GM21576 (cell line): Measurements from ENCODE around the gene C19orf47.
"Not testable (repeated sequence)": the region's sequence is repeated elsewhere in the genome, so short reads cannot be mapped to it uniquely, and the experiment has no call there.

Experiments used
- ATAC-seq: cut with Tn5 transposase; IDR thresholded peaks from one replicate; pipeline ENCODE4 v1.9.1; 2021; ENCODE audit warnings: mild to moderate bottlenecking, moderate library complexity; ENCODE audit not compliant: unreplicated experiment

C19orf47 gene

DNA sequence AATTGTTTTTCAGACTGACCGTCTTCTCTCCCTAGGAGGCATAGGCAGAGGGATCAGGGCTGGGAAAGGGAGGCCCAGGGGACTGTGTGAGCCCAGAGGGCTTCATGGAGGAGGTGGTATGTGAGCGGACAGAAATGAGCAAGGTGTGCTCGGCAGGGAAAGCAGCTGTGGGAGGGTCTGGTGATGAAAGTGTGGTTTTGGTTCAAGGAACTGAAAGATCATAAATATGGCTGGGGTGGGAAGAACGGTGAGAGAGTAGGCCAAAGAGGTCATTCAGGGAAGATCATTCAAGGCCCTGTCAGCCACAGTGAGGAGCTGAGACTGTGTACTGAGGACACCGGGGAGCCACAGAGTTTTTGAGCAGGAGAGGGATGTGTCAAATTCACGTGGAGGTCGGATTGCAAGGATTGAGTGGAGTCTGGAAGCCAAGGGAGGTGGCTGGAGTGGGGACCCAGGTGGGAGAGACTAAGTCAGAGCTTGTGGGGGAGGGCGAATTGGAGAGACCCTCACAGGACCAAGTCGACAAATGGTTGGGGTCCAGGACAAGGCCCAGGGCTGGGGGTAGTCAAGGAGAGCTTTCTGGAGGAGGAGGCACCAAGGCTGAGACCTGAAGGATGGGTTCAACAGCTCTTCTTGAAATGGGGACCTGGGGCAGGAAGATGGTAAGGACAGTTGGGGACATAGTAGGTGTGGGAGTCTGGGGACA, 7.9 kb upstream of the C19orf47 start:
- no peak for ATAC-seq

DNA sequence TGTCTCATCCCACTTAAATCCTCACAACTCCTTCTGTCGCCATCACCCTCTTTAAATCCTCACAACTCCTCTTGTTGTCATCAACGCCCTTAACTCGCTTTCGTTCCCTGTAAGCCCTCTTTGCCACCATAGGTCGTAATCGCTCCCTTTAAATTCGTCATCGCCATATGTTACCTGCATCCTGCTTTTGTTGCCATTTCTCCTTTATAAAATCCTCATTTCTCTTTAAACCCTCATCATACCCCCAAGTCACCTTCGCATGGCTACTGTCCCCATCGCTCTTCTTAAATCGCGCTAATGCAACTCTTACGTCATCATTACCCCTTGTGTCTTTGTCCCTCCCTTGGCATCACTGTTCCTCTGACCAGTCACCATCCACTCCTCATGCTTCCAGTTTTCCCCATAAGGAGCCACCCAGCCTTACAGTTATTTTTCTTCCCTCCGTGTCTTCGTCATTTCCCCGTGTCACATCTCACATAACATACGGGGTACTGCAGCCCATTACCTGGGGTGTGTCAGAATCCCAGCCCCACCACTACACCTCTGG, 837 bp upstream of the C19orf47 start:
- no peak for ATAC-seq

GRCh38 chr19:40344422-40344821, 3.8 kb downstream of the C19orf47 start:
- ATAC-seq: no peak

DNA sequence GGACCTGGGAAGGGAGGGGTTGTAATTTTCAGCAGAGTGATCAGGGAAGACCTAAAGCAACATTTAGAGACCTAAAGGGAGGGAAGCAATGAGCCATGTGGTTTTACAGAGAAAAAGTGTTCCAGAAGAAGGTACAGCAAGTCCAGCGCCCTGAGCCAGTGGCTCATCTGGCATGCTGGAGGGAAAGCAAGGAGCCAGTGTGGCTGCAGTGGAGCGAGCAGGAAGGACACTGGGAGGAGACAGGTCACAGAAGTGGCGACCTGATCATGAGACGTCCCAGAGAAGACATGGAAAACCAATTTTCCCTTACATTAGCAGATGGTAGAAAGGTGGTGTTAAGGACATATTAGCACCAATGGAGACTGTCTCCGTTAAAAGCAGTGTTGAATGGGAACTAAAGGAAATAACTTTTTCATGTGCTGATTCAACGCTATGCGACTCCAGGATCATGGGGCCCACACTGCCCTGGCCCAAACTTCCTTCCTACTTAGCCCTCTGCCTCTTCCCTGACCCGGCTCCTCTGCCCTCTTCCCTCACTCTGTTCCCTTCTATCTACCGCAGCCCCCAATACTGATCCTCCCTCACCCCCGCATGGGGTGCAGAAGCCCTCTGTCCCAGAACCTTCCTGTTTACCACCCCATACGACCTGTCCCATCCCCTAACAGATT, 5.4 kb downstream of the C19orf47 start:
- no peak for ATAC-seq

- ATAC-seq: no peak
These were observed 6.4 kb downstream of the C19orf47 start for GRCh38 chr19:40341601-40342482.

DNA sequence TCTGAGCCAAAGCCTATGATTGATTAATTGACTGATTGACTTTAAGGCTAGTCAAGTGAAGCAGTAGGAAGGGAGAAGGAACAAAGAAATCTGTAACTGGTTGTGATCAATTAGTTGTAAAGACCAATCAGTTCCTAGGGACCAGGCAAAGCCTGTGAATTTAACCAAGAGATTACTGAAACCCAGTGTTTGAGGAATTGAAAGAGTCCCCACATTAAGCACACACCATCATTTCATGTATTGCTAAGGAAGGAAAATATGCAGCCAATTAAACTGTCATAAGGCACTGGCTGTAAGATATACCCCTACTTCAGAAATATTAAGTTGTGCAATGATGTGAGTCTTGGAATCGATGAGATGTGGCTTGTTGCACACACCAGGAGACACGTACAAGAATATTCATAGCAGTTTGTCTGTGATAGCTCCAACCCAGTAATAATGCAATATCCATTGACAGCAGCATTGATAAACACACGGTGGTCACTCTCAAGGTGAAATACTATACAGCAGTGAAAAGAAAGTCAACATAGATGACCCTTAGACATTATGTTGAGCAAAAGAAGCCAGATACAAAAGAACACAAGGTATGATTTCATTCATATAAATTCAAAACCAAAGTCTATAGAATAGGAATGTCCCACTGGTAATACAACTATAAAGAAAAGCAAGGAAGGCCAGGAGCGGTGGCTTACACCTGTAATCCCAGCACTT, 9.0 kb downstream of the C19orf47 start:
- ATAC-seq: no peak

- no peak for ATAC-seq
These were observed 10.6 kb downstream of the C19orf47 start for GRCh38 chr19:40337594-40337993.

DNA sequence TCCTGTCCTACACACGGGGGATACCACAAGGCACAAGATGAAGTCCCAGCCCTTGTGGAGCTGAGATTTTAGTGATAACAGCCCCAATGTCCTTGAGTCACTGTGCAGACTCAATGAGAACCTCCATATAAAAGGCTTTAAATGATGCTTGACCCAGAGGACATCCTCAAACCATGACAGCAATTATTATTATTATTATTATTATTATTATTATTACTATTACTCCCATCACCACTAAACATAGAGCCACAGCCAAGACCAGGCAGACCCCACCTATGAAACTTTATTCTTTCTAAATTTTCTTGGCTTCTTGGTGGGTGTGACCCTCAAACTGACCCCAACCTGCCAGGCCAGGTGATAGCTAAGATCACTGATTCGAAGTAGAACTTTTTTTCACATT, 11.1 kb downstream of the C19orf47 start:
- no peak for ATAC-seq

GRCh38 chr19:40336601-40336900, 11.6 kb downstream of the C19orf47 start:
- no peak for ATAC-seq

- ATAC-seq: no peak
These were observed 12.2 kb downstream of the C19orf47 start for GRCh38 chr19:40335855-40336600.

GRCh38 chr19:40335101-40335500, 13.1 kb downstream of the C19orf47 start:
- no peak for ATAC-seq

DNA sequence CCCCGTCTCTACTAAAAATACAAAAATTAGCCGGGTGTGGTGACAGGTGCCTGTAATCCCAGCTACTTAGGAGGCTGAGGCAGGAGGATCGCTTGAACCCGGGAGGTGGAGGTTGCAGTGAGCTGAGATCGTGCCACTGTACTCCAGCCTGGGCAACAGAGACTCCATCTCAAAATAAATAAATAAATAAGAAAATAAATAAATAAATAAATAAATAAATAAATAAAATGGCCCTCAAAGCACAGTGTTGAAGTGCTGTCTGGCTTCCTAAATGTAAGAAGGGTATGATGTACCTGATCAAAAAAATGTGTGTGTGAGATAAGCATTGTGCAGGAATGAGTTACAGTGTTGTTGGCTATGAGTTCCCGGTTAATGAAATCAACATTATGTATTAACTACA, 15.1 kb downstream of the C19orf47 start:
- not testable (repeated sequence) for ATAC-seq

DNA sequence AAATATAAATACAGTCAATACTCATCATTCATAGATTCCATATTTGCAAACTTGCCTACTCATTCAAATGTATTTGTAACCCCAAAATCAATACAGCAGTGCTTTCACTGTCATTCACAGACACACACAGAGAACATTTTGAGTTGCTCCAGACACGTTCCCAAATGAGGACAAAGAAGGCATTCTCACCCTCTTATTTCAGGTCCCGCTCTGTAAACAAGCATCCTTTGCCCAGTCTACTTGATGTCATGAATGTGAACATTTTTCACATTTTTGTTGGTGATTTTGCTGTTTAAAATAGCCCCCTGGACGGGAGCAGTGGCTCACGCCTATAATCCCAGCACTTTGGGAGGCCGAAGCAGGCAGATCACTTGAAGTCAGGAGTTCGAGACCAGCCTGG, 15.5 kb downstream of the C19orf47 start:
- ATAC-seq: no peak

GRCh38 chr19:40331052-40331451, 17.1 kb downstream of the C19orf47 start:
- no peak for ATAC-seq

- no peak for ATAC-seq
These were observed 22.0 kb downstream of the C19orf47 start for GRCh38 chr19:40326201-40326600.

DNA sequence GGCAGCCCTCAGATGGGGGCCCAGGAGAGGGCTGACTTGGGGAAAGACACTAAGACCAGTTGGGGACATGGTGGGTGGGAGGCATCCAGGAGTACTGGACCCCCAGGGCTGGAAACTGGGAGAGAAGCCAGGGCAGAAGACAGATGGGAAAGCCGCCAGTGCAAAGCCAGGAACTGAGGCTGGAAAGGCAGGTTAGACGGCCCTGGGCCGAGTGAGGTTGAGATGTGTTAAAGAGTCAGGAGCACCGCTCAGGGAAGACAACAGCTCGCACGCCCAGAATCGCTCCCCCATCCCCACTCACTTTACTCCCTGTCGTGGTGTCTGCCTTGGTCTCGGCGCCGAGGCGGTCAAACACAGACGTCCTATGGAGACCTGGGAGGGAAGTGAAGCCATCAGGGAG, 24.5 kb downstream of the C19orf47 start:
- ATAC-seq: no peak

DNA sequence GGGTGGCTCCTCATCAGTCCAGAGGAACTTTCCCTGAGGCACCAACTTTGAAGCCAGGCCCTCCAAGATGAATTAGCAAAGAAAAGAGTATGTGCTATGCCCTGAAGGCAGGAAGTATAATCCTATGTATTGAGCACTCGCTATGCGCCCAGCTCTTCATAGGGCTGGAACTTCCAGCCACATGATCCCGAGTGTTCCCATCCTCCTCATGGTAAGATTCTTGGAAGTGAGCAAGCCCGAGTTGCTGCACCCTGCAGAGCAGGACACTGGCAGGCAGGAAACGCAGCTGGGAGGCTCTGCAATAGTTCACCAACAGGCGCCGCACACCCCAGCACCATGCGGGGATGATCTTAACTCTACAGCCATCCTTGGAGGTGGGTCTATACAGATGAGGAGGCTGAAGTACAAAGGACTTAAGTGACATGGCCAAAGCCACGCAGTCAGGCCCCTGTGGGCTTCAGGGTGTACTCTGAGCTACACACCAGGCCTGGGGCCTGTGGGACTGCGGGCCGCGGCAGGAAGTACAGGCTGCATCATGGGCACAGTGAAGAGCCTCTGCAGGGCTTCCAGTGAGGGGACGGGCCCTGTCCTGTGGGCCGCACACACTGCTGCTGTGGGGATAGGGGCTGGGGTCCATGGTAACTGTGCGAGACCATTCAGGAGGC, 25.1 kb downstream of the C19orf47 start:
- ATAC-seq: no peak

DNA sequence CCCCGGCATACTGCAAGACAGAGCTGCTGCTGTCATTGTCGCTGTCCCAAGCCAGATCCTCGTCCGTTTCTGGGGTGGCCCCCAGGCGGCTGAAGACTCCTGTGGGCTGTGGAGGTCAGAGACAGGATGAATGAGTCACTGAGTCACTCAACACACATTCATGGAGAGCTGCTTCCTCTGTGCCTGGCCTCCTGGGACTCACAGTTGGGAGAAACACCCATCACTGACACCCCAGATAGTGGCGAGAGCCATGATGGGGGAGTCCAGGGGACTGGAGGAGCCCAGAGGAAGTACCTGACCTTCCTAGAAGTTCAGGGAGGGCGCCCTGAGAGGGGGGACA, 26.0 kb downstream of the C19orf47 start:
- ATAC-seq: no peak

GRCh38 chr19:40321566-40322270, 26.5 kb downstream of the C19orf47 start:
- ATAC-seq: no peak
